HepG2 (cell line): ENCODE measurements around the gene CELF4. TPM values are rescaled to one million over a fixed set of nuclear protein-coding genes. Genes with fewer than 3 reads are reported as not detected.

Experiments
- ATAC-seq: fragments of 200-7000 bp; cut with Tn5 transposase; 3 replicates; pipeline ENCODE4 v1.9.1; 2020; ENCODE audit warnings: mild to moderate bottlenecking, moderate library complexity
- BruUV-seq: library from RNA; stranded (reverse); fragments of 400-500 nt; replicated peaks from 2 replicates; lab custom pipeline; 2021; lab: Mats Ljungman, UMichigan
- CTCF ChIA-PET: fragments of 300-600 bp; formaldehyde crosslinking; extraction: SDS; loops from one replicate; lab custom pipeline; 2021; ENCODE audit warnings: low total read pairs, inconsistent platforms, low intra/inter-chr PET ratio; lab: Yijun Ruan, JAX
- POLR2A ChIA-PET: fragments of 350-600 bp; sonication (Branson Sonifier 250); formaldehyde crosslinking; loops from one replicate; lab custom pipeline; 2020; ENCODE audit warnings: antibody characterized with exemption, inconsistent platforms; lab: Yijun Ruan, JAX
- DNase-seq: peaks from one replicate; pipeline ENCODE4 v3.0.0-alpha.2; 2015; ENCODE audit warnings: low spot score
- FAIRE-seq: peaks from 3 replicates; lab custom pipeline; 2011; peaks lifted over from hg19 to GRCh38; lab: Jason Lieb, UNC
- H2AFZ ChIP-seq: one replicate; pipeline ENCODE4 v1.6.1; 2011; ENCODE audit warnings: low read length, inconsistent platforms
- H3K27ac ChIP-seq: fragments of 300-600 bp; 3 replicates; pipeline ENCODE4 v1.8.0; 2011; ENCODE audit warnings: mixed run types, mild to moderate bottlenecking, mixed read lengths, low read length, inconsistent platforms; ENCODE audit not compliant: insufficient read depth; ENCODE audit errors: extremely low read length
- H3K27me3 ChIP-seq, 2 experiments: fragments of 200-600 bp in 1 of 2; 2 replicates in 1 of 2; 3 replicates in 1 of 2; pipeline versions ENCODE4 v1.6.0 to v1.8.0; 2011; ENCODE audit warnings: low read length in 2 of 2, mild to moderate bottlenecking in 2 of 2, moderate library complexity in 2 of 2, inconsistent platforms in 1 of 2; ENCODE audit not compliant: insufficient read depth in 2 of 2, control insufficient read depth in 1 of 2
- H3K36me3 ChIP-seq, 2 experiments: fragments of 200-600 bp in 1 of 2; replicated peaks in 1 of 2; 2 replicates in 1 of 2; 3 replicates in 1 of 2; pipeline versions ENCODE4 v1.5.1 to v1.8.0; 2011; ENCODE audit warnings: low read length in 2 of 2, inconsistent platforms in 1 of 2; ENCODE audit not compliant: insufficient read depth in 2 of 2, control insufficient read depth in 1 of 2
- H3K4me1 ChIP-seq: 2 replicates; pipeline ENCODE4 v1.5.1; 2012; ENCODE audit warnings: low read length, inconsistent platforms; ENCODE audit not compliant: insufficient read depth
- H3K4me2 ChIP-seq: 2 replicates; pipeline ENCODE4 v1.6.0; 2011; ENCODE audit warnings: low read depth, low read length, inconsistent platforms
- H3K4me3 ChIP-seq, 3 experiments: fragments of 200-600 bp in 1 of 3; sonication (generic), shearing (Covaris generic) in 1 of 3; replicated peaks in 1 of 3; 2 replicates each; pipeline ENCODE4 v1.5.1; 2011 to 2016; ENCODE audit warnings: low read length in 3 of 3, inconsistent platforms in 2 of 3, low read depth in 2 of 3, mild to moderate bottlenecking in 2 of 3, control low read depth in 1 of 3, mixed read lengths in 1 of 3; ENCODE audit not compliant: insufficient read depth in 1 of 3
- H3K79me2 ChIP-seq: one replicate; pipeline ENCODE4 v1.6.1; 2011; ENCODE audit warnings: low read length, inconsistent platforms; ENCODE audit not compliant: insufficient read depth
- H3K9ac ChIP-seq: 2 replicates; pipeline ENCODE4 v1.6.0; 2011; ENCODE audit warnings: mild to moderate bottlenecking, low read depth, low read length, inconsistent platforms; ENCODE audit not compliant: insufficient read depth
- H3K9me3 ChIP-seq: 2 replicates; pipeline ENCODE4 v1.5.1; 2012; ENCODE audit warnings: mild to moderate bottlenecking, low read length
- H4K20me1 ChIP-seq: 2 replicates; pipeline ENCODE4 v1.6.0; 2011; ENCODE audit warnings: inconsistent platforms, mild to moderate bottlenecking, low read length, moderate library complexity; ENCODE audit not compliant: insufficient read depth
- ARID2 ChIP-seq: sonication (generic); formaldehyde crosslinking; IDR thresholded peaks from 2 replicates; pipeline ENCODE4 v1.8.1; 2022; ENCODE audit warnings: mild to moderate bottlenecking, missing genetic modification reagents, borderline replicate concordance
- CCAR2 ChIP-seq: fragments of 200-400 bp; formaldehyde crosslinking; optimal IDR thresholded peaks from 2 replicates; pipeline ENCODE3; 2018; ENCODE audit warnings: low read depth, mild to moderate bottlenecking, low read length, moderate library complexity
- HDAC2 ChIP-seq: sonication (generic); formaldehyde crosslinking; IDR thresholded peaks from 2 replicates; pipeline ENCODE4 v1.4.0; 2020; ENCODE audit warnings: missing genetic modification reagents
- HNRNPLL ChIP-seq: fragments of 200-400 bp; formaldehyde crosslinking; IDR thresholded peaks from 2 replicates; pipeline ENCODE4 v1.6.1; 2017; ENCODE audit warnings: mild to moderate bottlenecking, low read depth, low read length; ENCODE audit not compliant: poor library complexity, severe bottlenecking
- IKZF4 ChIP-seq: sonication (generic); formaldehyde crosslinking; IDR thresholded peaks from 2 replicates; pipeline ENCODE4 v1.5.1; 2020; ENCODE audit warnings: borderline replicate concordance, mild to moderate bottlenecking, low read depth, missing genetic modification reagents; ENCODE audit errors: not compliant biosample characterization
- JARID2 ChIP-seq: sonication (generic); formaldehyde crosslinking; IDR thresholded peaks from 2 replicates; pipeline ENCODE4 v1.8.1; 2023; ENCODE audit warnings: missing genetic modification reagents, inconsistent platforms; ENCODE audit not compliant: insufficient replicate concordance
- KLF15 ChIP-seq: sonication (generic); formaldehyde crosslinking; IDR thresholded peaks from 2 replicates; pipeline ENCODE4 v1.8.1; 2023; ENCODE audit warnings: borderline replicate concordance, mild to moderate bottlenecking, inconsistent platforms, missing genetic modification reagents, mixed read lengths
- NFKB2 ChIP-seq: sonication (generic); formaldehyde crosslinking; IDR thresholded peaks from 2 replicates; pipeline ENCODE4 v1.4.0; 2020; ENCODE audit warnings: missing genetic modification reagents, borderline replicate concordance
- RBAK ChIP-seq: sonication (generic); formaldehyde crosslinking; IDR thresholded peaks from 2 replicates; pipeline ENCODE4 v1.5.1; 2020; ENCODE audit warnings: mild to moderate bottlenecking, missing genetic modification reagents
- TIGD3 ChIP-seq: sonication (generic); formaldehyde crosslinking; IDR thresholded peaks from 2 replicates; pipeline ENCODE4 v1.5.1; 2020; ENCODE audit warnings: mild to moderate bottlenecking, missing genetic modification reagents, borderline replicate concordance
- ZNF281 ChIP-seq: sonication (generic); formaldehyde crosslinking; IDR thresholded peaks from 2 replicates; pipeline ENCODE4 v1.4.0; 2020; ENCODE audit warnings: missing genetic modification reagents, borderline replicate concordance
- ZNF7 ChIP-seq: IDR thresholded peaks from 2 replicates; pipeline ENCODE4 v1.6.1; 2016; ENCODE audit warnings: missing biosample characterization, missing genetic modification reagents
- ZNF749 ChIP-seq: sonication (generic); formaldehyde crosslinking; IDR thresholded peaks from 2 replicates; pipeline ENCODE4 v1.8.0; 2022; ENCODE audit warnings: mild to moderate bottlenecking, missing genetic modification reagents, moderate library complexity, borderline replicate concordance
- WGBS: methylation state at CpG from one replicate; pipeline ENCODE4 v1.1.6; 2017; ENCODE audit warnings: low lambda C conversion rate; 5-methylcytosine and 5-hydroxymethylcytosine counted together
- in situ Hi-C: cut with HindIII; loops from 2 replicates; pipeline ENCODE4 v1.10.0; 2017; ENCODE audit warnings: low pct_unique_long_range_greater_than_20kb; ENCODE audit not compliant: extremely low pct_ligation_motif_present
- intact Hi-C: fragments of 100-400 bp; cut with micrococcal nuclease; formaldehyde crosslinking; loops from one replicate; pipeline ENCODE4 v1.10.0; 2022; ENCODE audit not compliant: unreplicated experiment
- polyA plus RNA-seq, 8 experiments: library from polyadenylated mRNA; depleted of rRNA in 3 of 8; stranded (reverse) in 7 of 8; unstranded in 1 of 8; fragments of >200 nt; fragmentation: Illumina TruSeq in 4 of 8; extraction: Trizol in 4 of 8; gene quantifications; 2 replicates each; pipeline versions ENCODE4 v1.2.1 to v1.2.3, GENCODE V29; 2011 to 2016; ENCODE audit warnings: low read depth in 4 of 8, missing spikeins in 1 of 8, mixed read lengths in 1 of 8; ENCODE audit not compliant: insufficient read depth in 1 of 8
- total RNA-seq, 5 experiments: library from RNA; depleted of rRNA; stranded (reverse); fragments of >200 nt; fragmentation: Illumina TruSeq; extraction: Trizol; gene quantifications; 2 replicates each; pipeline ENCODE4 v1.2.3, GENCODE V29; 2016; ENCODE audit warnings: low read depth in 1 of 5
- TF ChIP-seq, protein P1 (sequence below): sonication (generic); formaldehyde crosslinking; IDR thresholded peaks from 2 replicates; pipeline ENCODE4 v1.5.0; 2020; ENCODE audit warnings: mild to moderate bottlenecking, missing genetic modification reagents, borderline replicate concordance

The CELF4 gene
- total and polyA plus RNA-seq, 2 of the 13 experiments (the other 11 are each of a cell fraction or from before 2014, with no cell fraction given), result not detected

DNA sequence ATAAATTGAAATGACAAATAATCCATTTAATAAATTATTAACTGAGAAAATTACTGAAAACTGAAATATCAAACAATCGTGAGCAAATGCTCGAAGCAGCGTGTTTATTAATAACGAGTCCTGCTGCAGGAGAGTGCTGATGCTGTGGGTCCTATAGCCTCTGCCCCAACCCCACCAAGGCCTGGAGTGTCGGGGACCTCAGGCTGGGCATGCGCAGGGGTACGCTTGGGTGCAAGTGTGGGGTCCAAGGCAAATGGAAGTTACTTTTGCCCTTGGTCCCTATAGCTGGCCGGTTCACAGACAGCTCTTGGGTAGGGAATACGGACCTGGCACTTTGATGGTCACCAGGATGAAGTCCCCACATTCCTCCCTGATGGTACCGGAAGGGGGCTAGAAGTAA lies 43.3 kb upstream of the CELF4 start:
- H3K4me3 ChIP-seq, result no peak overlapping the region
- no peak for DNase-seq
- H3K79me2 ChIP-seq, result no peaks in the 10 kb centered on the region
- H4K20me1 ChIP-seq, result no peaks in the 10 kb centered on the region
- no peak for FAIRE-seq
- H3K36me3 ChIP-seq, result no peaks in the 10 kb centered on the region
- ChIA-PET CTCF (no interaction called here), POLR2A (no interaction called here)
- no peaks in the 10 kb centered on the region for H3K9me3 ChIP-seq
- ATAC-seq, result no peak
- no peak overlapping the region for H2AFZ ChIP-seq
- WGBS, result 55% methylated on average over 5 of the region's 10 CpGs
- intact Hi-C loops, result no loop called here
- H3K4me2 ChIP-seq, result no peak overlapping the region
- no peak overlapping the region for H3K27ac ChIP-seq
- no peaks in the 10 kb centered on the region for H3K27me3 ChIP-seq
- no peak for TF ChIP-seq ZNF7 (CRISPR knock-in tag)
- no peak for TF ChIP-seq ARID2 (CRISPR knock-in tag)
- no peak for TF ChIP-seq ZNF749 (CRISPR knock-in tag)
- no peak for TF ChIP-seq KLF15 (CRISPR knock-in tag)
- TF ChIP-seq HNRNPLL, result no peak
- no peak for TF ChIP-seq ZNF281
- TF ChIP-seq CCAR2, result no peak
- TF ChIP-seq RBAK (CRISPR knock-in tag), result no peak
- TF ChIP-seq HDAC2 (CRISPR knock-in tag), result no peak
- TF ChIP-seq JARID2 (CRISPR knock-in tag), result no peak
- TF ChIP-seq NFKB2 (CRISPR knock-in tag), result no peak
- no peak for TF ChIP-seq TIGD3
- TF ChIP-seq IKZF4, result no peak
- TF ChIP-seq, protein P1, sequence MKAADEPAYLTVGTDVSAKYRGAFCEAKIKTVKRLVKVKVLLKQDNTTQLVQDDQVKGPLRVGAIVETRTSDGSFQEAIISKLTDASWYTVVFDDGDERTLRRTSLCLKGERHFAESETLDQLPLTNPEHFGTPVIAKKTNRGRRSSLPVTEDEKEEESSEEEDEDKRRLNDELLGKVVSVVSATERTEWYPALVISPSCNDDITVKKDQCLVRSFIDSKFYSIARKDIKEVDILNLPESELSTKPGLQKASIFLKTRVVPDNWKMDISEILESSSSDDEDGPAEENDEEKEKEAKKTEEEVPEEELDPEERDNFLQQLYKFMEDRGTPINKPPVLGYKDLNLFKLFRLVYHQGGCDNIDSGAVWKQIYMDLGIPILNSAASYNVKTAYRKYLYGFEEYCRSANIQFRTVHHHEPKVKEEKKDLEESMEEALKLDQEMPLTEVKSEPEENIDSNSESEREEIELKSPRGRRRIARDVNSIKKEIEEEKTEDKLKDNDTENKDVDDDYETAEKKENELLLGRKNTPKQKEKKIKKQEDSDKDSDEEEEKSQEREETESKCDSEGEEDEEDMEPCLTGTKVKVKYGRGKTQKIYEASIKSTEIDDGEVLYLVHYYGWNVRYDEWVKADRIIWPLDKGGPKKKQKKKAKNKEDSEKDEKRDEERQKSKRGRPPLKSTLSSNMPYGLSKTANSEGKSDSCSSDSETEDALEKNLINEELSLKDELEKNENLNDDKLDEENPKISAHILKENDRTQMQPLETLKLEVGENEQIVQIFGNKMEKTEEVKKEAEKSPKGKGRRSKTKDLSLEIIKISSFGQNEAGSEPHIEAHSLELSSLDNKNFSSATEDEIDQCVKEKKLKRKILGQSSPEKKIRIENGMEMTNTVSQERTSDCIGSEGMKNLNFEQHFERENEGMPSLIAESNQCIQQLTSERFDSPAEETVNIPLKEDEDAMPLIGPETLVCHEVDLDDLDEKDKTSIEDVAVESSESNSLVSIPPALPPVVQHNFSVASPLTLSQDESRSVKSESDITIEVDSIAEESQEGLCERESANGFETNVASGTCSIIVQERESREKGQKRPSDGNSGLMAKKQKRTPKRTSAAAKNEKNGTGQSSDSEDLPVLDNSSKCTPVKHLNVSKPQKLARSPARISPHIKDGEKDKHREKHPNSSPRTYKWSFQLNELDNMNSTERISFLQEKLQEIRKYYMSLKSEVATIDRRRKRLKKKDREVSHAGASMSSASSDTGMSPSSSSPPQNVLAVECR (CRISPR knock-in tag), result no peak
- H3K4me1 ChIP-seq, result no peaks in the 10 kb centered on the region
- no TSS peak for BruUV-seq
- H3K9ac ChIP-seq, result no peak overlapping the region
- in situ Hi-C loops, result no loop called here
